ENCODE data around the gene BBS9.

BBS9 gene

GRCh38 chr7:33418251-33418701 lies 288.9 kb downstream of the BBS9 start:
- no peaks in the 10 kb centered on the region for H3K27me3 ChIP-seq
- H3K36me3 ChIP-seq: no peaks in the 10 kb centered on the region
- H3K4me1 ChIP-seq: no peaks in the 10 kb centered on the region
- TF ChIP-seq CTCF (IDR thresholded peaks at IDR 0.05): no peak
- no peak overlapping the region for H3K27ac ChIP-seq
- no peak overlapping the region for H3K4me3 ChIP-seq
- intact Hi-C loops (cut with DNase I; ENCODE audit: low total_unique reads): no loop called here
- no peak for DNase-seq
- no peaks in the 10 kb centered on the region for H3K9me3 ChIP-seq

- H3K27ac ChIP-seq: no peak overlapping the region
- TF ChIP-seq CTCF (IDR thresholded peaks at IDR 0.05): no peak
- H3K9me3 ChIP-seq: no peaks in the 10 kb centered on the region
- no peaks in the 10 kb centered on the region for H3K4me1 ChIP-seq
- intact Hi-C loops (cut with DNase I; ENCODE audit: low total_unique reads): no loop called here
- H3K27me3 ChIP-seq: no peaks in the 10 kb centered on the region
- no peaks in the 10 kb centered on the region for H3K36me3 ChIP-seq
- no peak overlapping the region for H3K4me3 ChIP-seq
- no peak for DNase-seq
Measured at GRCh38 chr7:33420311-33420940, 291.1 kb downstream of the BBS9 start.

- TF ChIP-seq CTCF (IDR thresholded peaks at IDR 0.05): no peak
- Histone ChIP-seq H3K4me1 (no peaks in the 10 kb centered on the region), H3K27ac (no peak overlapping the region), H3K9me3 (no peaks in the 10 kb centered on the region), H3K4me3 (no peak overlapping the region), H3K36me3 (no peaks in the 10 kb centered on the region), H3K27me3 (no peaks in the 10 kb centered on the region)
- intact Hi-C loops (cut with DNase I; ENCODE audit: low total_unique reads): no loop called here
- no peak for DNase-seq
Measured at GRCh38 chr7:33421429-33421828, 292.1 kb downstream of the BBS9 start.

- no peaks in the 10 kb centered on the region for H3K9me3 ChIP-seq
- H3K27me3 ChIP-seq: no peaks in the 10 kb centered on the region
- no peak overlapping the region for H3K27ac ChIP-seq
- H3K36me3 ChIP-seq: no peaks in the 10 kb centered on the region
- no peaks in the 10 kb centered on the region for H3K4me1 ChIP-seq
- no peak for TF ChIP-seq CTCF (IDR thresholded peaks at IDR 0.05)
- H3K4me3 ChIP-seq: no peak overlapping the region
- DNase-seq: no peak
- intact Hi-C loops (cut with DNase I; ENCODE audit: low total_unique reads): no loop called here
Measured at GRCh38 chr7:33422141-33422540, 292.8 kb downstream of the BBS9 start.

- intact Hi-C loops (cut with DNase I; ENCODE audit: low total_unique reads): no loop called here
- H3K4me1 ChIP-seq: no peaks in the 10 kb centered on the region
- H3K27me3 ChIP-seq: no peaks in the 10 kb centered on the region
- no peaks in the 10 kb centered on the region for H3K9me3 ChIP-seq
- no peak overlapping the region for H3K27ac ChIP-seq
- H3K4me3 ChIP-seq: no peak overlapping the region
- TF ChIP-seq CTCF (IDR thresholded peaks at IDR 0.05): no peak
- no peaks in the 10 kb centered on the region for H3K36me3 ChIP-seq
- no peak for DNase-seq
Measured at GRCh38 chr7:33422825-33423645, 293.7 kb downstream of the BBS9 start.
